GM21360 (cell line): ENCODE measurements around the gene MTMR10.

ENCODE experiments used
- ATAC-seq: cut with Tn5 transposase; IDR thresholded peaks from one replicate; pipeline ENCODE4 v1.9.1; 2021; ENCODE audit warnings: mild to moderate bottlenecking, moderate library complexity; ENCODE audit not compliant: unreplicated experiment

The MTMR10 gene

DNA sequence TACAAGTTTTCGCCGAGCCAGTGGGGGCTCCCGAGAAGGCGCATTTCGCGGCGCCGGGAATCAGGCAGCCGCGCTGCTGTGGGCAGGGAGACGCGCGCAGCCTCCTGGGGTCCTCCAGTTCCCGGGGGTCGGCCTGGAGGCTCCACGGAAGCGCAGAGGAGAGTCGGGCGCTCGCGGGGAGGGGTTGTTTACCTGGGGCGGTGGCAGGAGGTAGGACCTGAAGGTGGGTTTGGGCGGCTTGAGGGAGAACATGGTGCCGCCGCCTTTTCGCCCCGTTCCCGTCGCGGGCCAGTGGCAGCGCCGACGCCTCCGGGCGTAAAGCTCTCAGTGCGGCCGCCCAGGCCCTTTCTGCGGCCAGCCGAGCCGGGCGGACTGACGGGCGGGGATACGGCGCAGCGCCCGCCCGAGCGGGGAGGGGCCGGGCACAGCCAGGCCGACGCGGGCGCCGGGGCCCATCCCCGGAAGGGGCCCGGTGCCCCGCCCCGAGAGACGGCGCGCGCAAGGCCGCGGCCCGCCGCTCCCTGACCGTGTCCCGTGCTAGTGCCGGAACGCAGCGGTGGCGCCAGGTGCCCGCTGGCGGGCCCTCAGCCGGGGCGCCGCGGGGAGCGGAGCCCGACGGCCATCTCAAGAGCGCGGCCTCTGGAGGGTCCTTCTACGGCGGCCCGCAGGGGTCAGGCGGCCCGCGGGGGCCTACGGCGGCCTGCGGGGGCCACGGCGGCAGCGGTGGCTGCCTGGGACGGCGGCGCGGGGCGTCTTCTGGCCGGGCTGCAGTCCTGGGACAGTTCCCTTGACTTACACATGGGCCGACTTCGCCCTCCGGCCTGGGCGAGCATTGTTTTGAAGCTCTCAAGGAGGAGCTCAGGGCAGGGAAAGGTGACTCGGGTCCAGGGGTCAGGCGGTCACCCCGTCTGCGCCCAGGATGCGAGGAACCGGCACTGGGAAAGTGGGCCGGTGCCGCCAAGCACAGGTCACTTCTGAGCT, at the start of gene MTMR10:
TSS of gene MTMR10 (minus strand) at position 374 of the 981 bp plus-strand sequence. CDS start at position 252, 122 bp downstream.
- ATAC-seq = peak; percentile 82

DNA sequence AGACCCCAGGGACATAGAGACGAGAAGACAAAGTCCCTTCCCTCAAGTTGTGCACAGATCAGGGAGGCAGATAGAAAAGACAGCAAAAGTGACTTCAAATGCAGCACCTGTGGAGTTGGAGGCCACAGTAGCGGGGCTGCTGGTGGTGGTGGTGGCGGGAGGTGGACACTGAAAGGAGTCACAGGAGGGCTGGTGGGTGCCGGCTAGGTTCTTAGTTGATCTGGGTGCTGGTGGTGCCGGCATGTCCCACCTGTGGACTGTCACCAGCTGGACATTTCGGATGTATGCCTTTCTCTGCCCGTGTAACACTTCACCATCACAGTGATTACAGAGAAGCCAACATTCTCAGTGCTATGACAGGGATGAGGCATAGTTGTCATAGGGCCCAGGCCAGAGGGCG, 49.2 kb upstream of the MTMR10 start:
- ATAC-seq = no peak

DNA sequence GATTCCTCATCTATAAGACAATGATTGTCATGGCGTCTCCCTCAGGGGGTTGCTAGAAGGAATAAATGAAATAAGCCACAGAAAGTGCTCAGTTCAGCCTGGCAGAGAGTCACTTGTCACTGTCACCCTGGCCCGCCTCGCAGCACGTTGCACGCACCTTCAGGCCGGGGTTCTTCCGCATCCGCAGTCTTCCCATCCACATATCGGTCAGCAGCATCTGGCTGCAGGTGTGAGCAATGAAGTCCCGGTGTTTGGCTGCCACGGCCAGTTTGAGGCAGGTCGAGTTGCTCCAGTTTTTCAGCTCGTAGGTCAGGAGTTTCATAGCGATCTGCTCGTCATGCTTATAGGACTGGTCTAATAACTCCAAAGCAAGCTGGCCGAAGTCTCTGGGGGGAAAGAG, 48.5 kb upstream of the MTMR10 start:
- ATAC-seq = no peak

- ATAC-seq = no peak
These were observed 46.5 kb upstream of the MTMR10 start for GRCh38 chr15:31037731-31038477.

GRCh38 chr15:31036783-31037182, 45.4 kb upstream of the MTMR10 start:
- ATAC-seq = no peak

DNA sequence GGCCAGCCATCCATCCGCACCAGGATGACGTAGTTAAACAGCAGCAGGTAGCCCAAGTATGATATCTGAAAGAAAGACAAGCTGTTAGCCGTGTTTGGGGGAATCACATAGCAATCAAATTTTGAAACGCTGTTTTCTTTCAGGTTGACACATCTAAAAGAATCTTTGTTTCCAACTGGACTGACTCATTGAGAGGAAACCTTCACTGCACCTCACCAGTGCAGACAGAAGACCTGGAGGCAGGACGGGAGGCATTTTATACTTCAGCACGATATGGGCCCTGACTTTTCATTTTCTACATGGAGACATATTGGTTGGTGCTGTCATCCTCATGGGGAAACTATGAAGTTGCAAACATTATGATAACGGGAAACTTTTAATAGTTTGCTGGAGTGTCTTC, 44.2 kb upstream of the MTMR10 start:
- no peak for ATAC-seq

- ATAC-seq = no peak
These were observed 42.7 kb upstream of the MTMR10 start for GRCh38 chr15:31034152-31034551.

DNA sequence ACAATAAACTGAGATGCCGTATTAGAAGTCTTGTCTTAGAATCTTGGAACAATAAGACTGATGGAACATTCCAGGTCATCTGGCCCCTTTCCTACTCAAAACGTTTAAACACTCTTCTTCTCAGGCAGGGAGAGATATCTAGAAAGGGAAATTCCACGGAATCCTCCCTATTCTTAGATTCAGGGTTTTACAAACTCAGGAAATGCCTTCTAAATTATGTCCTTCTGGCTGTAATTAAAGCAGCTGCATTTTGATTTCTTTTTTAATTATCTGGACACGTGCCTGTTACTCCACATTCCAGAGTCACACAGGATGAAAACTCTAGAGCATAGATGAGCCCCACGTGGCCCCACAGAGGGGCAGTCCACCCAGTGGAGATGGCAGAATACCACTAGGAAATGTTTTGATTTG, 41.5 kb upstream of the MTMR10 start:
- ATAC-seq = no peak

GRCh38 chr15:31031471-31032067, 40.1 kb upstream of the MTMR10 start:
- peak; percentile 68 for ATAC-seq

DNA sequence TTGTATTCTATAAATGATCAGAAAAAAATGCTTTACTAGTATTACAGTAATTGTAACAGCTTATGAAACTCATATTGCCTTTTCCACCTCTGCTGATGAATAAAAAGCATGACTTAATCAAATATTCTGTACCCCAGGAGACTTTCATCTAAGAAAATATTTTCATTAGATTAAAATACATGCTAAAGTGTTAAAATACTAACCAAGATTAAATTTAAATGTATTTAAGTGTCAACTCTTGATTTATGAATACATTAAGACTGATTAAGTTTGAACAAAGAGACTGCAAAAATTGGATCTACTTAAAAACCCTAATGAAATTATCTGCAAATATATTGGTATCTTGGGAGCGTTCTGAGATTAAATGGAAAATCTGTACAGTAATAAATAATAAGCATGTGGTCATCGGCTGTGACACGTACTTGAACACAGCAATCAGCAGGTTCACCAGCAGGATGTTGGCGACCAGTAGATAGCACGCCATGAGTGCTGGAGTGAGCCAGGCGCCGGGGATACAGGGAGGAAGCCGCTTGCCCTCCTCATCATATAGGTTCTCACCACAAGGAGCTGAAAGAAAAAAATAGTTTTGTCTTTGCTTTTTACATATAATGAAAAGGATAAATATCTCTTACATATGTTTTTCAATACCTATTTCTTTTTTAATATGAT, 36.6 kb upstream of the MTMR10 start:
- ATAC-seq = no peak

DNA sequence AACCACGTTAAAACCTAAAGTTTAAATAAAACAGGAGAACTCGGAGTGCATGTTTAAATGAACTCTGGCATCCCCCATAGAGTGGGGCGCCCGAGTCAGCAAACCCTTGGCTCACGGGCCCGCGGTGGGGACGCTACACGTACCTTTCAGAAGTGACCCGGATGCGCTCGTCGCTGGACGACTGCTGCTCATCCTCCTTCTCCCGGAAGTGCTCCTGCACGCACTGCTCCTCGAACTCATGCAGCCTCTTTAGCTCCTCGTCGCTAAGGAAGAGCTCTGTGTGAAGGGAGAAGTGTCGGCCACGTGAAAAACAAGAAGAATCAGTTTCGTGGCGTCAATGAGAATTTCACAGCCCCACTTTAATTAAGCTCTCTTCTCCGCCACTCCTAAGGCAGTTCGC, 34.6 kb upstream of the MTMR10 start:
- ATAC-seq = no peak

DNA sequence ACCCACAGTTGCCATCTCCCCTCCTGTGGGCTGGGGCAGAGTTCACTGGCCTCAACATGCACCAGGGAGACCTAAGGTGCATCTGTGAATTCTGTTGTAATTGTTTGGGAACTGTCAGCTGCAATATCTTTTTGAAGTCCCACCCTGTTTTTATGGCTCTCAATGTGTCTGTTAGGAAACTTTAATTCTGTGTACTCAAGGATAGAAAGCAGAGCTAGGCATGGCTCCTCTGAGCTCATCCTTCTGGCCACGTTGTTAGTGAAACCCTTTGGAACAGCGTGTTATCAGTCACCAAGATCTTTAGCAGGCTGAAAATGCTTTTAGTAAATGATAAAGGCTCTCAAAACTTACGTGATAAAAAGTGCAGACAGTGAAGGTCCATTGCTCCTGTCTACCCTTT, 33.6 kb upstream of the MTMR10 start:
- ATAC-seq = no peak

DNA sequence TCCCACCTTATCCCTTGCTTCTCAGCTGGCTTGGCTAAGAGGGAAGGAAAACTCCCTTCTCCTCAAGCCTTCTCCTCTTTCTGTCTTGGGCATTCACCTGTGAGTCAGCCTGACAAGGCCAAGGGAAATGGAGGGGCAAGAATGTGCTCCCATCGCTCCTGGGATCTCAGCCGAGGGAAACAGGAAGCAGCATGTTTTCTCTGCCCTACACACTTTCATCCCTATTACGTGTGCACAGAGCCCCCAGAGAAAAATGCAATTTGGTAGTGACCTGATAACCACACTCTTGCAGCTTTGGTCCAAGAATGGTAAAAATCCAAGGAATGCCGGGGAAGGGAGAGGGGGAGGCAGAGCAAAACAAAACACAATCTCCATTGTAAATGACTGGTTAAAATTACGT, 32.9 kb upstream of the MTMR10 start:
- ATAC-seq = no peak

GRCh38 chr15:31023841-31024240, 32.4 kb upstream of the MTMR10 start:
- no peak for ATAC-seq

DNA sequence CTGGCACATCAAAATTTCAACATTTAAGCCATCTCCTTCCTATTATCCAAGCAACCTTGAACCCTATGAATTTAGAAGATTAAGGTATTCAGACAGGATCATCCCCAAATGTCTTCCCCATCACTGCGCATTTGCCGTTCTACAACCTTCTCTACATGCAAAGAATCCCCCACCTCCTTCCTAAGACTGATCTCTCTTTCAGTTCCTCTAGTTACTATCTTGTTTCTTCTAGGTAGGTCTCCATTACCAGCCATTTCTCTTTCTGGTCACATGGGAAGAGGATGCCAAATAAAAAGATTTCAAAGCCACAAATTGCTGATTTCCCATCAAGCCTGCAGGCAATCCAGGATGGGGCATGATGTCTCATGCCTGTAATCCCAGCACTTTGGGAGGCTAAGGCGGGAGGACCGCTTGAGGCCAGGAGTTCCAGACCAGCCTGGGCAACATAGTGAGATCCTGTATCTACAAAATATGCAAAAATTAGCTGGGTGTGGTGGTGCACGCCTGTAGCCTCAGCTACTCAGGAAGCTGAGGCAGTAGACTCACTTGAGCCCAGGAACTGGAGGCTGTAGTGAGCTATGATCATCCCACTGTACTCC, 29.7 kb upstream of the MTMR10 start:
- ATAC-seq = no peak

DNA sequence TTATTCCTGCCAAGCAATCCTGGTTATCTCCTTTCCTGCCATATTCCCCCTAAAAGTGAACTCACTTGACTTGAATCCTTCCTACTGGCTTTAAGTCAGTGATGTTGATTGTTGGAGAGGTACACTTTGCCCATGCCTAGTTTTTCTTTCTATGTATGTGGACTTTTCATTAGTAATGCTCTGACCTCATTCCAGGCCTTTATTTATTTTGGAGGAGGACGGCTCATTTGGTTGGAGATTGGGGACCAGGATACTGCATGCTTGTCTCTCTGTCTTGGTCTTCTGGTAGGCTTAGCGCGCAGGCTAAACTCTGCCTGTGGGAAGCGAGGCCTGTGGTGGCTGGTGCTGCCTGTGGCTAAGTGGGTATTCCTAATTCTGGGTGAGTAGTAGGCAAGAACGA, 29.1 kb upstream of the MTMR10 start:
- ATAC-seq = no peak

DNA sequence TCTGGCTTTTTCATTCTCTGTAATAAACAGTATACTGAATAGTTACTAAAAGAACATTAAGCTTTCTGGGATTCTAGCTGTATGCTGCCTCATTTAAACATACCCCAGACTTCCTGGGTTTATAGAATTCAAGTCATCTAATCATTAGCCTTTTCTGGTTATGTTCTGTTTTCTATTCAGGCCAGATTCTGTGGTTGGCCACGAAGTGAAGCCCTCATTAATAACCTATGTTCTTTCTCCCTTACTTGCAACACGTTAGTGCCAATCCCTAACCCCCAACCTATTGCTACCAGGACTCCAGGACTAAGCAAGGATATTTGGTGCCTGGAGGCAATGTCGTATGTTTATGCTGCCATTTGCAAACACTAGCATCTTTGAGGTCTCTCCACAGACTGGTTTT, 28.6 kb upstream of the MTMR10 start:
- ATAC-seq = no peak

DNA sequence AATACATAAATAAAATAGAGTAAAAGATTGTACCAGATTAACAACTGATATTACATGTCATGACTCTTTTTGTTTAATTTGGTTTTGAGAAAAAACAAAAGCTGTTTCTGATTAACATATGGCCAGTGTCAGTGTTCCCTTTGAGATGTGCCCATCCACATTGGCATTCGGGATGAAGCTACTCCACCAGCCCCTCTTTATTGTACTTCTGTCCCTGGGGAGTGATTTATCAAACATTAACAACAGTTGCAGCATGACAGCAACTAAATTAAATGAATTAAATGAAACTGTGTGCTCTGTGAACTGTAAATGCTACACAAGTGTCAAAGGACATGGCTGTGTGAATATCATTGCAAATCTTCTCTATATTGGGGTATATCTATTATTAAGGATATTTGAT, 25.9 kb upstream of the MTMR10 start:
- no peak for ATAC-seq

DNA sequence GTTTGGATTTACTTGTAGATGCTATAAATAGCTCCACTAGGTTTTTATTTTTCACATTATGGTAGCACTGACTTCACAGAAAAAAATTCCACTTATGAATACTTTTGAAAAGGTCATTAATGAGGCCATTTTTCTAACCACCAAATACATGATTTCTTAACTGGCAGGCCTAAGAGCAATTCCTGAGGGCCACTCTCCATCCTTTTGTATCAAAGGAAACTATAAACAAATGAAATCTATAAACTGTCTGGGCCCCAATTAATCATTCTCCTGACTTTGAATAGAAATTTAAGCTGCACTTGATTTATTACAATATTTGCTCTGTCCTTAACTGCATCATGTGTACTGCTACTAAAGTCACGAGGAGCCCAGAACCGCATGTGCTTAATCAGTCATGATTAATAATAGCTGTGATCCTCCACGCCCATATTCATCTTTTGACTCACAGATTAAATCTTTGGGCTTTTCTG, 25.1 kb upstream of the MTMR10 start:
- no peak for ATAC-seq

GRCh38 chr15:31014608-31014925, 23.1 kb upstream of the MTMR10 start:
- no peak for ATAC-seq
